Measurements from ENCODE around the gene TIGD4.

The TIGD4 gene

DNA sequence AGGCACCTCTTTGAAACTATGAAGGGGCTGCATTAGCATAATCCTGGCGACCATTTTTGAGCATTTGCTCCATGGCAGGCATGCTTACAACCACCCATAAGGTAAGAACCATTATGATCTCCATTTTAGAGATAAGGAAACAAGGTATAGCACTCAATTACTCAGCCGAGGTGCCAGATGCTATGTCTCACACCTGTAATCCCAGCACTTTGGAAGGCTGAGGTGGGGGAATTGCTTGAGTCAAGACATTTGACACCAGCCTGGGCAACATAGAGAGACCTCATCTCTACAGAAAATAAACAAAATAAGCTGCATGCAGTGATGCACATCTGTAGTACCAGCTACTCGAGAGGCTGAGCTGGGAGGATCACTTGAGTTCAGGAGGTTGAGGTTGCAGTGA lies 43.6 kb downstream of the TIGD4 start:
- Histone ChIP-seq H3K9me3 (ENCODE audit: control insufficient read depth, insufficient read depth, low read length) (no peaks in the 10 kb centered on the region), H3K4me1 (ENCODE audit: control insufficient read depth, insufficient read depth, low read length) (peaks cover 3% of the 10 kb centered on the region), H3K27me3 (ENCODE audit: control insufficient read depth, insufficient read depth, low read length) (no peaks in the 10 kb centered on the region), H3K4me3 (ENCODE audit: low read depth, low read length) (no peak overlapping the region), H3K9ac (ENCODE audit: low read depth, low read length) (no peak overlapping the region), H3K36me3 (ENCODE audit: control insufficient read depth, insufficient read depth, low read length) (no peaks in the 10 kb centered on the region)

GRCh38 chr4:152735396-152735859 lies 44.1 kb downstream of the TIGD4 start:
- Histone ChIP-seq H3K9me3 (ENCODE audit: control insufficient read depth, insufficient read depth, low read length) (no peaks in the 10 kb centered on the region), H3K9ac (ENCODE audit: low read depth, low read length) (no peak overlapping the region), H3K4me1 (ENCODE audit: control insufficient read depth, insufficient read depth, low read length) (peaks cover 3% of the 10 kb centered on the region), H3K27me3 (ENCODE audit: control insufficient read depth, insufficient read depth, low read length) (no peaks in the 10 kb centered on the region), H3K36me3 (ENCODE audit: control insufficient read depth, insufficient read depth, low read length) (no peaks in the 10 kb centered on the region), H3K4me3 (ENCODE audit: low read depth, low read length) (no peak overlapping the region)

- H3K27me3 ChIP-seq (ENCODE audit: control insufficient read depth, insufficient read depth, low read length) = no peaks in the 10 kb centered on the region
- no peak overlapping the region for H3K9ac ChIP-seq (ENCODE audit: low read depth, low read length)
- no peaks in the 10 kb centered on the region for H3K36me3 ChIP-seq (ENCODE audit: control insufficient read depth, insufficient read depth, low read length)
- peaks cover 3% of the 10 kb centered on the region for H3K4me1 ChIP-seq (ENCODE audit: control insufficient read depth, insufficient read depth, low read length)
- H3K4me3 ChIP-seq (ENCODE audit: low read depth, low read length) = no peak overlapping the region
- no peaks in the 10 kb centered on the region for H3K9me3 ChIP-seq (ENCODE audit: control insufficient read depth, insufficient read depth, low read length)
These were observed 44.9 kb downstream of the TIGD4 start for GRCh38 chr4:152734699-152735050.

GRCh38 chr4:152734015-152734698 lies 45.4 kb downstream of the TIGD4 start:
- no peaks in the 10 kb centered on the region for H3K36me3 ChIP-seq (ENCODE audit: control insufficient read depth, insufficient read depth, low read length)
- no peaks in the 10 kb centered on the region for H3K27me3 ChIP-seq (ENCODE audit: control insufficient read depth, insufficient read depth, low read length)
- H3K9me3 ChIP-seq (ENCODE audit: control insufficient read depth, insufficient read depth, low read length) = no peaks in the 10 kb centered on the region
- no peak overlapping the region for H3K9ac ChIP-seq (ENCODE audit: low read depth, low read length)
- H3K4me3 ChIP-seq (ENCODE audit: low read depth, low read length) = no peak overlapping the region
- peaks cover 3% of the 10 kb centered on the region for H3K4me1 ChIP-seq (ENCODE audit: control insufficient read depth, insufficient read depth, low read length)

DNA sequence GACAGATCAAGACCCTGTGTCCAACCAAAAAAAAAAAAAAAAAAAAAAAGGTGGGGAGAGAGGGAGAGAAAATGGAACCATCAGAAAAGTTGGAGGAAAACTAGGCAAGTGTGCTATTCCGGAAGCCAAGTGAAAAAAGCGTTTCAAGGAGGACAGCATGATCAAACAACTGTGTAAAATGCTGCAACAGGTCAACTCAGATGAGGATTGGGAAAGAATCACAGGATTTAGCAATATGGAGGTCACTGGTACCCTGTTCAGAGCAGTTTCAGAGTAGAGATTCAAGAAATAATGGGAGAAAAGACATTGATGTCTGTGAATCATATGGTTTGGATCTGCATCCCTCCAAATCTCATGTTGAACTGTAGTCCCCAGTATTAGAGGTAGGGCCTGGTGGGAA lies 47.5 kb downstream of the TIGD4 start:
- no peaks in the 10 kb centered on the region for H3K27me3 ChIP-seq (ENCODE audit: control insufficient read depth, insufficient read depth, low read length)
- H3K4me1 ChIP-seq (ENCODE audit: control insufficient read depth, insufficient read depth, low read length) = peaks cover 3% of the 10 kb centered on the region
- H3K36me3 ChIP-seq (ENCODE audit: control insufficient read depth, insufficient read depth, low read length) = no peaks in the 10 kb centered on the region
- no peak overlapping the region for H3K4me3 ChIP-seq (ENCODE audit: low read depth, low read length)
- H3K9me3 ChIP-seq (ENCODE audit: control insufficient read depth, insufficient read depth, low read length) = no peaks in the 10 kb centered on the region
- no peak overlapping the region for H3K9ac ChIP-seq (ENCODE audit: low read depth, low read length)

- H3K4me1 ChIP-seq (ENCODE audit: control insufficient read depth, insufficient read depth, low read length) = no peaks in the 10 kb centered on the region
- no peaks in the 10 kb centered on the region for H3K36me3 ChIP-seq (ENCODE audit: control insufficient read depth, insufficient read depth, low read length)
These were observed 50.1 kb downstream of the TIGD4 start for GRCh38 chr4:152729466-152729865.

GRCh38 chr4:152728343-152728742 lies 51.2 kb downstream of the TIGD4 start:
- Histone ChIP-seq H3K4me3 (ENCODE audit: low read depth, low read length) (no peak overlapping the region), H3K27me3 (ENCODE audit: control insufficient read depth, insufficient read depth, low read length) (no peaks in the 10 kb centered on the region), H3K9me3 (ENCODE audit: control insufficient read depth, insufficient read depth, low read length) (no peaks in the 10 kb centered on the region), H3K36me3 (ENCODE audit: control insufficient read depth, insufficient read depth, low read length) (no peaks in the 10 kb centered on the region), H3K9ac (ENCODE audit: low read depth, low read length) (no peak overlapping the region), H3K4me1 (ENCODE audit: control insufficient read depth, insufficient read depth, low read length) (no peaks in the 10 kb centered on the region)

More at GRCh38 chr4:152729466-152729865, 50.1 kb downstream of the TIGD4 start:
- no peak overlapping the region for H3K9ac ChIP-seq (ENCODE audit: low read depth, low read length)
- H3K27me3 ChIP-seq (ENCODE audit: control insufficient read depth, insufficient read depth, low read length) = no peaks in the 10 kb centered on the region
- H3K9me3 ChIP-seq (ENCODE audit: control insufficient read depth, insufficient read depth, low read length) = no peaks in the 10 kb centered on the region
- no peak overlapping the region for H3K4me3 ChIP-seq (ENCODE audit: low read depth, low read length)

- Histone ChIP-seq H3K4me1 (ENCODE audit: control insufficient read depth, insufficient read depth, low read length) (no peaks in the 10 kb centered on the region), H3K36me3 (ENCODE audit: control insufficient read depth, insufficient read depth, low read length) (no peaks in the 10 kb centered on the region), H3K9me3 (ENCODE audit: control insufficient read depth, insufficient read depth, low read length) (no peaks in the 10 kb centered on the region), H3K9ac (ENCODE audit: low read depth, low read length) (no peak overlapping the region), H3K4me3 (ENCODE audit: low read depth, low read length) (no peak overlapping the region), H3K27me3 (ENCODE audit: control insufficient read depth, insufficient read depth, low read length) (no peaks in the 10 kb centered on the region)
These were observed 51.7 kb downstream of the TIGD4 start for GRCh38 chr4:152727784-152728183.

DNA sequence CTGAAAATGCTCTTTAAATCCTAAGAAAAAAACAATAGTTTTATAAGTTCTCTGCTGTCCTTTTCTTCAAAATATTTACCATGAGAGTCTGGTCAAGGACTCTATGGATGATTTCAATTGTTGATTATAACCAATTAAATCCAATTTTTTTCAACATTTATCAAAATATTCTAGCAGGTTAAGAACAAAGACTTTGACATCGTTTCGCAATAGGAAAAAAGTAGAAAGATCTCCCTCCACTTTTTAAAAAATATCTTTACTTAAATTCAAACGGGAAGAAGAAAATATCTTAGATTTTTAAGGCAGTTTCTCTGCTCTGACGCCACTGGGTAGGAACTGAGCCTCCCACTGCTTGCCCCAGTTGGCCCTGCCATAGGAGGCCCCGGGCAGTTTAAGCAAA lies 55.0 kb downstream of the TIGD4 start:
- Histone ChIP-seq H3K4me3 (ENCODE audit: low read depth, low read length) (no peak overlapping the region), H3K9me3 (ENCODE audit: control insufficient read depth, insufficient read depth, low read length) (no peaks in the 10 kb centered on the region), H3K9ac (ENCODE audit: low read depth, low read length) (no peak overlapping the region), H3K27me3 (ENCODE audit: control insufficient read depth, insufficient read depth, low read length) (no peaks in the 10 kb centered on the region), H3K4me1 (ENCODE audit: control insufficient read depth, insufficient read depth, low read length) (no peaks in the 10 kb centered on the region), H3K36me3 (ENCODE audit: control insufficient read depth, insufficient read depth, low read length) (no peaks in the 10 kb centered on the region)

DNA sequence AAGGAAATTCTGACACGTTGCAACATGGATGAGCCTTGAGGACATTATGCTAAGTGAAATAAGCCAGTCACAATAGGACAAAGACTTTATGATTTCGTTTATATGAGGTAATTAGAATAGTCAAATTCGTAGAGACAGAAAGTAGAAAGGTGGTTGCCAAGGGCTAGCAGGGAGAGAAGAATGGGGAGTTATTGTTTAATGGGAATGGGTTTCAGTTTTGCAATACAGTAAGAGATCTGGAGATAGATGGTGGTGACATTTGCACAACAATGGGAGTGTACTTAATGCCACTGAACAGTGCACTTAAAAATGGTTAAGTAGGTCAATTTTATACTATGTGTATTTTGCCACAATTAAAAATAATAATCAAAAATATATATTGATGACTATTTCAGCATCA lies 56.3 kb downstream of the TIGD4 start:
- no peaks in the 10 kb centered on the region for H3K9me3 ChIP-seq (ENCODE audit: control insufficient read depth, insufficient read depth, low read length)
- no peaks in the 10 kb centered on the region for H3K36me3 ChIP-seq (ENCODE audit: control insufficient read depth, insufficient read depth, low read length)
- H3K4me1 ChIP-seq (ENCODE audit: control insufficient read depth, insufficient read depth, low read length) = no peaks in the 10 kb centered on the region
- no peak overlapping the region for H3K9ac ChIP-seq (ENCODE audit: low read depth, low read length)
- H3K4me3 ChIP-seq (ENCODE audit: low read depth, low read length) = no peak overlapping the region
- H3K27me3 ChIP-seq (ENCODE audit: control insufficient read depth, insufficient read depth, low read length) = no peaks in the 10 kb centered on the region

DNA sequence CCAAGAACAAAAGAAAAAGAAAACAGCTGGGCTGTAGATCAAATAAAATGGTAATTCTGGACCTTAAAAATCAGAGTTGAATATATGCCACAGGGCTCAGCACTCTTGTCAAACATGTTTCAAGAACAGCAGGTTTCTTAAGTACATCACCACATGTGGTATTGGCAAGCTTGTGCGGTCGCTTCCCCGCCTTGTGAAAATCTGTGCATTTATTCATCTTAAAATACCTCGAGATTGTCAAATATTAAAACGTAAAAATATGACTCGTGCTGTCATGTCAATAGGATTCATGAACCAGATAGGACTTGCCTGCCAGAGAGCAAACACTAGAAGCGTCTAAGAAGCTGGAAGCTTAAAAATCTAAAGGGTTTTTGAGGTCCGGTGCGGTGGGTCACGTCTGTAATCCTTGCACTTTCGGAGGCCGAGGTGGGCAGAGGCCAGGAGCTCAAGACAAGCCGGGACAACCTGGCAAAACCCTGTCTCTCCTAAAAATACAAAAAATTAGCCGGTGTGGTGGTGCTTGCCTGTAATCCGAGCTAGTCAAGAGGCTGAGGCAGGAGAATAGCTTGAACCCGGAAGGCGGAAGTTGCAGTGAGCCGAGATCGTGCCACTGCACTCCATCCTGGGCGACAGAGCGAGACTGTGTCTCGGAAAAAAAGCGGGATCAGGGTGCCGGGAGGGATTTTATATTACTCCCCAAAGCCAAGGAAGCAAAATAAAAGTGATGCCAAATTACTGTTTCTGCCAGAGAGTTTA lies 59.6 kb downstream of the TIGD4 start:
- H3K27me3 ChIP-seq (ENCODE audit: control insufficient read depth, insufficient read depth, low read length) = no peaks in the 10 kb centered on the region
- no peaks in the 10 kb centered on the region for H3K36me3 ChIP-seq (ENCODE audit: control insufficient read depth, insufficient read depth, low read length)
- H3K9me3 ChIP-seq (ENCODE audit: control insufficient read depth, insufficient read depth, low read length) = no peaks in the 10 kb centered on the region
- H3K4me1 ChIP-seq (ENCODE audit: control insufficient read depth, insufficient read depth, low read length) = no peaks in the 10 kb centered on the region
- no peak overlapping the region for H3K4me3 ChIP-seq (ENCODE audit: low read depth, low read length)
- H3K9ac ChIP-seq (ENCODE audit: low read depth, low read length) = no peak overlapping the region

All from iPS-15b (cell line).